GM12875 (cell line): Measurements from ENCODE around the gene ANAPC2.
A peak's percentile ranks its signal among the peaks of the same experiment; 100 is the strongest.

Source experiments
- H3K4me3 ChIP-seq: one replicate; pipeline ENCODE4 v1.5.1; 2011; ENCODE audit warnings: low read depth, low read length, control low read depth
- TF ChIP-seq, protein P1 (sequence below): IDR thresholded peaks from 2 replicates; pipeline ENCODE4 v1.5.1; 2011; ENCODE audit warnings: low read depth, mild to moderate bottlenecking, control low read depth, inconsistent platforms, low read length, moderate library complexity, borderline replicate concordance; ENCODE audit not compliant: insufficient read depth

Gene ANAPC2

GRCh38 chr9:137134191-137134590, 54.2 kb downstream of the ANAPC2 start:
- H3K4me3 ChIP-seq = no peak overlapping the region
- TF ChIP-seq, protein P1, sequence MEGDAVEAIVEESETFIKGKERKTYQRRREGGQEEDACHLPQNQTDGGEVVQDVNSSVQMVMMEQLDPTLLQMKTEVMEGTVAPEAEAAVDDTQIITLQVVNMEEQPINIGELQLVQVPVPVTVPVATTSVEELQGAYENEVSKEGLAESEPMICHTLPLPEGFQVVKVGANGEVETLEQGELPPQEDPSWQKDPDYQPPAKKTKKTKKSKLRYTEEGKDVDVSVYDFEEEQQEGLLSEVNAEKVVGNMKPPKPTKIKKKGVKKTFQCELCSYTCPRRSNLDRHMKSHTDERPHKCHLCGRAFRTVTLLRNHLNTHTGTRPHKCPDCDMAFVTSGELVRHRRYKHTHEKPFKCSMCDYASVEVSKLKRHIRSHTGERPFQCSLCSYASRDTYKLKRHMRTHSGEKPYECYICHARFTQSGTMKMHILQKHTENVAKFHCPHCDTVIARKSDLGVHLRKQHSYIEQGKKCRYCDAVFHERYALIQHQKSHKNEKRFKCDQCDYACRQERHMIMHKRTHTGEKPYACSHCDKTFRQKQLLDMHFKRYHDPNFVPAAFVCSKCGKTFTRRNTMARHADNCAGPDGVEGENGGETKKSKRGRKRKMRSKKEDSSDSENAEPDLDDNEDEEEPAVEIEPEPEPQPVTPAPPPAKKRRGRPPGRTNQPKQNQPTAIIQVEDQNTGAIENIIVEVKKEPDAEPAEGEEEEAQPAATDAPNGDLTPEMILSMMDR = no peak

DNA sequence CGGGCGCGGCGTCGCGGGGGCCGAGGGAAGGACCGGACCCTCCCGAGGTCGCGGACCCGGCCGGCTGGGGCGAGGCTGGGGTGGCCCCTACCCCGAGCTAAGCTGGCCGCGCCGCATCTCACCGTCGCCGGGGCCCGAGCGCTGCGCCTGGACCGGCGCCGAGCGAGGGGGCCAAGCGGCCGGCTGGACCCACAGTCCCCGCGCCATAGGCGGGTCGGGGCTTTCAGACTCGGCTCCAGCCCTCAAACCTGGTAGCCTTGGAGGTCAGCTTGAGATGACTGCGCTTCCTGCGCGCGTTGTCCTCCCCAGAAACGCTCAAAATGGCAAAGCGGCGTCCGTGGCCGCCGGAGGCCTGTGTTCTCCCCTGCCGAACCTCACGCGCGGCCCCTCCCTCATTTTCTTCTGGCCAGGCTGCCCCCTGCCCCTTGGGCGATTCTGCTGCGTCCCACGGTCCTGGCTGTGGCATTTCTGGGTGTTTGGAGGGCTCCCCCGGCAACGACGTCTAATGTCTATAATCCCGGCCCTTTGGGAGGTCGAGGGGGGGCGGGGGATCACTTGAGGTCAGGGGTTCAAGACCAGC, 58.1 kb downstream of the ANAPC2 start:
- peak overlapping the region; percentile 85 for H3K4me3 ChIP-seq
- TF ChIP-seq, protein P1 = no peak

DNA sequence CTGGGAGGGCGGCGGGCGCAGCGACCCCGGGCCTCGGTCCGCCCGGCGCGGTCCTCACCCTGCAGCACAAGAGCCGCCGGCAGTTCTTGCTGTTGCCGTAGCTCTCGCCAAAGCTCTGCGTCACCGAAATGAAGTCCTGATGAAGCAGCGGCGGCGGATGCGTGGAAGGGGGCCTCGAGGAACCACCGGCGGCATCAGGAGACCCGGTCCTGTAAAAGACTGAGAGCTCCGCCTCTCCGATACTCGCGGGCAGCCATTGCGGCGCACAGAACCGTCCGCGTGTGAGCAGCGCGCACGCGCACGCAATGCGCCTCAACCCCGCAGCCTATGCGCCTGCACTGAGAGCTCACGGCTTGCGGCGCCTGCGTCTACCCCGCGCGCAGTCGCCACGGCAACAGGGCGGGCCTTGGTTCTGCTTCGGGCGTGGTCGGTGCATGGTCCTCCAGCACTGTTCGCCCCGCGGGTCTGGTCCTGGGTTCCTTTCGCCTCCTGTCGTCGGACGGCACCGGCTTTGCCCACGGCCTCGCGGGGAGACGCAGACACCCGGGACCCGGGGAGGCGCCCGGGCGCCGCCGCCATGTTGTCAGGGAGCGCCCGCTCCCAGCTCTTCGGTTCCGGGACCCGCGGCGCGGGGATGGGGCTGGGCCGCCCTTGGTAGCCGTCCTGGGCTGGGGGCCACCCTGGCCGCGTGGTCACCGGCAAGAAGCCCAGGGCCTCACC, 58.7 kb downstream of the ANAPC2 start:
- H3K4me3 ChIP-seq = peak overlapping the region; percentile 85
- TF ChIP-seq, protein P1 = no peak

DNA sequence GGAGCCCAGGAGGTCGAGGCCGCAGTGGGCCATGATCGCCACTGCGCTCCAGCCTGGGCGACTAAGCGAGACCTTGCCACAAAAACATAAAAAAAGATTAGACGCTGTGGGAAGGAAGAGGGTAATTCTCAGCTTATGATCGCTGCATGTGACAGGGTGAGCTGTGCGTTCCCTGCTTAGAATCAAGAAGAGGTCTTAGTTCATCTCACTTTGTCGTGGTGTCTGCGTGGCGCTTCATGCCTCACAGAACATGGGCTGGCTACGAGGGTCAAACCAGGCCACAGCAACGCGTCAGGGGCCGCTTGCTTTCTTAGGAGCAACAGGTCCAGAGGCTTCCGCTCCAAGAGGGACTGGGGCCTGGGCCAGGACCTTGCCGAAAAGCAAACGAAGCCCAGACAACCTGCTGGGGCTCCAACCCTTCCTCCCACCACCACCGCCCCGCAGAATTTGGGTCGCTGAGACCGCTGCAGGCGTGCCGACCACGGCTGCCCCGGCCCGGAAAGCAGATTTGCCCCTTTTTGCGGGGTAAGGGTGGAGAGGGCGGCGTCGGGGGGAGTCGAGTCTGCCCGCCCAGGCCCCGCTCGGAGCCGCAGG, 59.4 kb downstream of the ANAPC2 start:
- TF ChIP-seq, protein P1 = no peak
- H3K4me3 ChIP-seq = peak overlapping the region; percentile 85

GRCh38 chr9:137128158-137128861, 60.0 kb downstream of the ANAPC2 start:
- H3K4me3 ChIP-seq = peak overlapping the region; percentile 85
- TF ChIP-seq, protein P1 = no peak

GRCh38 chr9:137127301-137128157, 60.8 kb downstream of the ANAPC2 start:
- TF ChIP-seq, protein P1 = no peak
- peak overlapping the region; percentile 85 for H3K4me3 ChIP-seq
